Transverse colon (tissue), 4 donors: ENCODE measurements around the gene UNC5C.

ENCODE experiments used
- CTCF ChIP-seq, 5 experiments: fragments of 200-600 bp in 3 of 5; fragments of 450-650 bp in 2 of 5; sonication (generic) in 3 of 5; IDR thresholded peaks; 1 replicate in 2 of 5; 2 replicates in 3 of 5; pipeline ENCODE4 v1.5.1; 2016 to 2017; ENCODE audit warnings: antibody characterized with exemption in 5 of 5, inconsistent platforms in 3 of 5, mild to moderate bottlenecking in 2 of 5, moderate library complexity in 1 of 5
- EP300 ChIP-seq: sonication (generic); formaldehyde crosslinking; IDR thresholded peaks from one replicate; pipeline ENCODE4 v1.6.1; 2017; ENCODE audit warnings: antibody characterized with exemption, low read depth
- POLR2A ChIP-seq: fragments of 450-650 bp; IDR thresholded peaks from one replicate; pipeline ENCODE4 v1.6.1; 2016; ENCODE audit warnings: antibody characterized with exemption, mild to moderate bottlenecking, moderate library complexity
- POLR2AphosphoS5 ChIP-seq, 3 donors: sonication (generic); formaldehyde crosslinking; IDR thresholded peaks; one replicate each; pipeline ENCODE4 v1.6.1; 2016; ENCODE audit warnings: antibody characterized with exemption in 3 of 3

- TF ChIP-seq CTCF (IDR thresholded peaks at IDR 0.05) (no peak), POLR2AphosphoS5 (IDR thresholded peaks at IDR 0.05) (no peak), POLR2A (no peak), EP300 (no peak)
Observed at GRCh38 chr4:95264843-95265242, 283.9 kb downstream of the UNC5C start.
